Subcutaneous adipose tissue (tissue), 4 donors: ENCODE measurements around the gene NTM. TPM values are rescaled to one million over a fixed set of nuclear protein-coding genes. Genes with fewer than 3 reads are reported as not detected.

Experiments
- total RNA-seq, 4 donors: library from RNA; depleted of rRNA; stranded (reverse); fragments of >200 nt; gene quantifications; one replicate each; pipeline ENCODE4 v1.1.0, GENCODE V29; 2016
- TF ChIP-seq, protein P1 (sequence below): fragments of 450-650 bp; IDR thresholded peaks from one replicate; pipeline ENCODE4 v1.5.1; 2016; ENCODE audit warnings: low read depth, mild to moderate bottlenecking, control low read depth, antibody characterized with exemption, moderate library complexity

Gene NTM
- total RNA-seq, 4 donors from 2014 or later = 1.5 to 5.7 (median 1.7) TPM

DNA sequence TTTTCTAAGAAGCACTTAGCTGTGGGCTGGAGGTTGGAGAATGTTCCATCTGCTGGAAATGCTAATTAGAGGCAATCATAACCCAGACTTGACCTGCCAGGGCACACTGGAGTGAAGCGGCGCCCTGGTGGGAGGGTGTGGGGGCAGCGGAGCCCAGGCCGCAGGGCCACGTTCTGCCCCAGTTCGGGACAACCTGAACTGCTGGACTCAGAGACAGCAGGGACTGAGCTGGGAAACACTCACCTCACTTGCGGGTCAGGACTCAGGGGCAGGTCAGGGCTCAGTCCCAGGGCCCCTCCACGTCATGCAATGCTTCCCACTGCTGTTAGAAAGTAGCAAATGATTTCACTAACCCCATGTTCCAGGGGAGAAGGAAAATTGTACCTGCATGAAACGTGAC, 316.4 kb downstream of the NTM start:
- TF ChIP-seq, protein P1, sequence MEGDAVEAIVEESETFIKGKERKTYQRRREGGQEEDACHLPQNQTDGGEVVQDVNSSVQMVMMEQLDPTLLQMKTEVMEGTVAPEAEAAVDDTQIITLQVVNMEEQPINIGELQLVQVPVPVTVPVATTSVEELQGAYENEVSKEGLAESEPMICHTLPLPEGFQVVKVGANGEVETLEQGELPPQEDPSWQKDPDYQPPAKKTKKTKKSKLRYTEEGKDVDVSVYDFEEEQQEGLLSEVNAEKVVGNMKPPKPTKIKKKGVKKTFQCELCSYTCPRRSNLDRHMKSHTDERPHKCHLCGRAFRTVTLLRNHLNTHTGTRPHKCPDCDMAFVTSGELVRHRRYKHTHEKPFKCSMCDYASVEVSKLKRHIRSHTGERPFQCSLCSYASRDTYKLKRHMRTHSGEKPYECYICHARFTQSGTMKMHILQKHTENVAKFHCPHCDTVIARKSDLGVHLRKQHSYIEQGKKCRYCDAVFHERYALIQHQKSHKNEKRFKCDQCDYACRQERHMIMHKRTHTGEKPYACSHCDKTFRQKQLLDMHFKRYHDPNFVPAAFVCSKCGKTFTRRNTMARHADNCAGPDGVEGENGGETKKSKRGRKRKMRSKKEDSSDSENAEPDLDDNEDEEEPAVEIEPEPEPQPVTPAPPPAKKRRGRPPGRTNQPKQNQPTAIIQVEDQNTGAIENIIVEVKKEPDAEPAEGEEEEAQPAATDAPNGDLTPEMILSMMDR = no peak

DNA sequence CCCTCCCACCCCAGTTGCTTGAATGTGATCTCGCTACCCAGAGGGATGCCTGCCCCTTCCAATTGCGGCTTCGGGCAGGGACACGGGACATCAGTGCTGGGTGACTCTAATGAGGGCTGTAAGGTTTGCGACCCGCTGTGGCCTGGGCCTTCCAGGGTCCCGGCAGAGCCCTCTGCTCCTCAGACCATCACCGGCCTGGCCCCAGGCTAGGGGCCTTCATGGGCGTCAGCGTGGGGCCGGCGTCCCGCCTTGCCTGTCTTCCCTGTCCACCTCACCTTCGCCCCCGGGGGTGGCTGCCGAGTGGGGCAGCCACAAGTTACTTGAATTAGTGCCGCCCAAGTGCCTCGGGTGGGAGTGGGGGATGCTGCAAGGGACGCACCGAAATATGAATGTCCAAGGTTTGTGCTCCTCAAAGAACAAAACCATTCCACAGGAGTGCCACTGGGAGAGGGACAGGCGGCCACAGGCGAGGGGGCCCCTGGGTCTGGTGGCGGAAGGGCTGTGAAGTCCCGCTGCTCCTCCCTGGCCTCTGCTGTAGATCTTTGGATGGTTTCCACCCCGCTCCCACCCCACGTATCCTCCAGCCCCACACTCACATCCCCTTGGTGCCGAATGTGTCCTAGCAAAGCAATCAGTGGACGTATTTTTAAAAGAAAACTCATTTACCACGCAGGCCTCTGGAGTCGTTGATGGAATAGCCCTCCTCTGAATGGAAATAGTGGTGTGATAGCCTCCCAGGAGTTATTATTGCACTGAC, 317.1 kb downstream of the NTM start:
- TF ChIP-seq, protein P1 = no peak

DNA sequence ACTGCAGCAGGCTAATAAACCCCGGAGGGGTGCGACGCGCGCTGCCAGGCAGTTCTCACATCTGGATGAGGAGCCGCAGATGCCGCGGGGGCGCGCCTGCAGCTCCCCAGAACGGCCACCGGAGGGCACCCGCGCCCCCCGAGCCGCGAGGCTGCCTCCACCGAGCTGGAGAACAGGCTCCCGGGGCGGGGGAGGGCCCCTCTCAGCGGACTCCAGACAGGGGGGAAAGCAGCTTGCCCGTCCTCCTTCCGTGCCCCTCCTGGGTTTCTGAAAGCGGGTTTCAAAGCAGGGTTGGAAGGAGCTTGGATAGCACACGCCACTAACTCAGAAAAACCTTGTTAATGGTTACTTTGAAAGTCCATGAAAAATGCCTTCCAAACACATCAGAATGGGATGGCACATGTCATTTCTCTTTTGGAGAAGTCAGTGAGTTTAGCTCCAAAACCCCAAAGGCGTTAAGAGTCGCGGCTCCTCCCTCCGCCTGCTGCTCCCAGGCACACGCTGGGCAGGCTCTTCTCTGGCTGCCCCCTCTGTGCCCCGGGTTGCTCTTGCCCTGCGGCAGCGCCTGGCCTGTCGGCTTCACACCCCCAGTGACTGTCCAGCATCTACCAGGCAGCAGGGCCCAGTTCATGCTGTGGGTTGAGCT, 317.8 kb downstream of the NTM start:
- TF ChIP-seq, protein P1 = no peak

DNA sequence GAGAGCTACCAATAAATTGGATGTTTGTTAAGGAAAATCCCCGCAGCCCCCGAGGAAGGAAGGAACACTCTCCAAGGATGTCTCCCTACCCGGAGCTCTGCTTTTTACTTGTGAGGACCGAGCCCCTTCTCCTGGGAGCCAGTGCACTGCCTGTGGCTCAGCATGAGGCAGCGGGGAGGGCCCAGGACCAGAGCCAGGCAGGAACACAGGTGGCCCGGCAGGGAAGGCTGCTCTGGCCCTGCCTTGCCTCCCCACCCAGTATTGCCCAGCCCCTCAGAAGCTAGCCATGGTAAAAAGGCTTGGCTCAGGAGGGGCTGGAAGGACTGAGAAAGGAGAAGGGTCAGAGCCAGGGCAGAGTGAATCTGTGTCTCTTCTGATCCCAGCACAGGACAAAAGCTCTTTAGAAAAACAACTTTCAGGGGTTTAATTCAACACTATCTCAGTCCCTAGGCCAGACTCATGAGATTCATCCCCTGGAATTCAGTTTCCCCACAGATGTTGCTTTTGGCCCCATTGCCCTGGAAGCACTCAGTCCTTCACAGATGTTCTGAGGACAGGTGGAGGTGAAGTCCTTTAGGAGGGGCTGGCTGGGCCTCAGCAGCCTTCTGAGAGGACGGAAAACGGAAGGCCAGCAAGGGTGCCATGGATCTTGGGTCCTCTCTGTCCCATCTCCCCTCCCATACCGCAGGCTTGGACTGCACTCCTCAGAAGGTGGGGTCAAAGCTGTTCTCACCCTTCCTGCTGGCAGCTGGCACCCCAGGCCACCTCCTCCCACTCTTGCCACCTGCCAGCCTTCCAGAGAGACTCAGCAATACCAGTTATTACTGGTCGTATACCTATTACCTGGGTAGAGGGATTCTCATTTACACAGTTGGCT, 318.9 kb downstream of the NTM start:
- TF ChIP-seq, protein P1 = no peak

DNA sequence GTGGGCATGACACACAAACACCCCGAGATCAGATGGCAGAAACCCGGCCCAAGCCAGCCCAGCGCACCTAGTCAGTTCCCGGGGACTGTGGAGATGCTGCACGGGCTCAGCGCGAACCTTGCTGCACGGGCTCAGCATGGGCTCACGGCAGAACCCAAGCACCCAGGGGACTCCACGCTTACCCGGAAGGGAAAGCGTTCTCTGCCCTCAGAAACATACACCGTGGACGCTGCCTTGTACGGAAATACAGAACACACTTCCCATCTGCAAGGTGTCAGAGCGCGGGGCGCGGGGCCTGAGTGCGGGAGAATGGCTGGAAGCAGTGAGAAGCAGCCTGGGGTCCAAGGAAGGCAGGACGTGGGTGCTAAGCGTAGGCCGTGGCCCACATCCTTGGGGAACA, 319.9 kb downstream of the NTM start:
- TF ChIP-seq, protein P1 = no peak

DNA sequence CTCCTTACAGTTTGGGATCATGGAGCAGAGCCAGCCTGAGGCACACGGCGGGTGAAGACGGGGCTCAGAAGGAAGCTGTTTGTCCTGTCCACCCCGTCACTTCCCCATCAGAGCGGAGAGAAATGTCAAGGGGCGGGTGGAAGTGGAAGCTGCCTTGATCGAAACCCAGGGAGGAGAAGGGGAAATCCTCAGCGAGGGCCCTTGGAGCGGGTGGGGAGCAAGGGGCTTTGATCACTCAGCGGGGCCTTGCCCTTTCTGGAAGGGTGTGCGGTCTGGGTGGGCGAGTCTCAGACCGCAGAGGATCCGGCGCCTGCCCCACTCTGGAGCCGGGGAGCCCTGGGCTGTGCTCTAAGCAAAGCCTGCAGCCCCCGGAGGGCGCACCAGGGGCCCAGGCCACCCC, 320.4 kb downstream of the NTM start:
- TF ChIP-seq, protein P1 = no peak
